Activated CD4-positive, alpha-beta T cell treated with anti-CD3 and anti-CD28 coated beads, Interleukin-2, amount 10 ng/mL, durations not matched to agents 7 days and 5 days (primary cell): Measurements from ENCODE around the gene SCG5. TPM values are rescaled to one million over a fixed set of nuclear protein-coding genes. Genes with fewer than 3 reads are reported as not detected.

Source experiments
- CTCF ChIA-PET: fragments of 350-600 bp; sonication (Branson Sonifier 250); formaldehyde crosslinking; loops from one replicate; lab custom pipeline; 2021; ENCODE audit warnings: antibody characterized with exemption; lab: Charles Lee
- POLR2A ChIA-PET: fragments of 350-600 bp; sonication (Branson Sonifier 250); formaldehyde crosslinking; loops from one replicate; lab custom pipeline; 2021; ENCODE audit warnings: antibody characterized with exemption; lab: Charles Lee
- DNase-seq: peaks from one replicate; pipeline ENCODE4 v3.0.0-alpha.2; 2020
- H3K27ac Mint-ChIP-seq: one replicate; pipeline ENCODE4 v1.8.0; 2021; ENCODE audit warnings: mild to moderate bottlenecking, moderate library complexity, mixed read lengths
- H3K27me3 Mint-ChIP-seq: one replicate; pipeline ENCODE4 v1.8.0; 2021; ENCODE audit warnings: mixed read lengths
- H3K36me3 Mint-ChIP-seq: one replicate; pipeline ENCODE4 v1.8.0; 2021; ENCODE audit warnings: low read depth, mixed read lengths
- H3K4me1 Mint-ChIP-seq: one replicate; pipeline ENCODE4 v1.8.0; 2021; ENCODE audit warnings: mixed read lengths
- H3K4me3 Mint-ChIP-seq: one replicate; pipeline ENCODE4 v1.8.0; 2021; ENCODE audit warnings: mild to moderate bottlenecking, moderate library complexity, mixed read lengths
- H3K9me3 Mint-ChIP-seq: one replicate; pipeline ENCODE4 v1.8.0; 2021; ENCODE audit warnings: mixed read lengths
- total RNA-seq, 2 experiments: library from RNA; stranded (reverse); gene quantifications; one replicate each; pipeline ENCODE4 v1.2.3, GENCODE V29; 2021

SCG5 gene
- total RNA-seq, 2 experiments from 2014 or later: 2.5 to 3.7 TPM

DNA sequence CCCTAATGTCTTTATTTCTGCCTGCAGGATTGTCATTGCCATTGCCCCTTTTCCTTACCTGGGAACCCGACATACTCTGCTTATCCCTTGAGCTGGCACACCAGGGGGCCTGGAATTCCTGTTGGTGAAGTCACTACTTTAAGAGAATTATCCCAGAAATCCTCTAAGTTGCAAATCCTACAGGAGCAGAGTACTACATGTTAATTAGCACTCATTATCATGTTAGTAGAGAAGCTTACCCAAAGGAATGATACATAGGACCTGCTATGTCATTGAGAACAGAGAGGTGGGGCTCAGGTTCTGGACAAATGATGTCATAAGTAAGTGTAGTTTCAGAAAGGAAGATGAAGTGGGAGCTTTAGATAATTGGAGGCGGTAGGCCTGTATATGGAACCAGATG, 27.4 kb downstream of the SCG5 start:
- H3K4me3 Mint-ChIP-seq: no peak overlapping the region
- ChIA-PET CTCF (interaction anchor here (0.9 to 1.3 kb wide), 2 partner anchors 10 to 13 kb away, joined by 3 to 4 read pairs; no protein-coding TSS in a partner anchor), POLR2A (no interaction called here)
- H3K4me1 Mint-ChIP-seq: no peaks in the 10 kb centered on the region
- no peak for DNase-seq
- no peak overlapping the region for H3K27ac Mint-ChIP-seq
- H3K9me3 Mint-ChIP-seq: no peaks in the 10 kb centered on the region
- peaks cover 8% of the 10 kb centered on the region for H3K36me3 Mint-ChIP-seq
- no peaks in the 10 kb centered on the region for H3K27me3 Mint-ChIP-seq

DNA sequence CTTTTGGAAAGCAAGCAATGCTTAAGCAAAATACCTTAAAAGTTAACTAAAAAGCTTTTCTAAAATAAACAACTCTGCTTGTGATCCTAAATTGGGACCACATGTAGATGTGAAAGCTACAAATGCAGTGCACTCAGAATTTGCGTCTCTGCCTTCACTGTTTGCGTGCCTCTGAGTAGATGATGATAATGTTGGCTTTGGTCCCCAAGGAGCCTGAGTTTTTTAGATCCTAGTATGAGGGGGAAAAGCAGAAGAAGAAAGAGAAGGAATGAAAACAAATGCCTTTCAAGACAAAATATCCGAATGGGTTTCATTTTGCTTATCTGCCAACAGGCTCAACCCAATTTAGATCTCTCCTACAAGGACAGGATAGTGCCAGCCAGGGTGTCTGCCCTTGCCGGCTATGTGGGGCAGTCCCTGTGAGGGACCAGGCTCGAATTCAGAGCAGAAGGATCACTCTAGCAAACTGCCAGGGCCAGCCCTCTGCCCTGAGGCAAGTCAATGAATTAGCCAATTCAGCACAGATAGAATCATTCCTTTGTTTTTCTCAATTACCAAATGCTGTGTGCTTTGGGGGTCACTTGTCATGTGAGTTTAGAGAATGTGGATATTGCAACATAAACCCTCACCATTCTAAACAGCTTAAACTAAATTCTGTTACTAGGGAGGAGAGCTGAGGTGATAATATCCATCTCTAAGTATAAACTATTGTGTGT, 28.5 kb downstream of the SCG5 start:
- ChIA-PET CTCF (interaction anchor here (0.9 to 1.3 kb wide), 2 partner anchors 9 to 14 kb away, joined by 3 to 4 read pairs; no protein-coding TSS in a partner anchor), POLR2A (no interaction called here)
- H3K9me3 Mint-ChIP-seq: no peaks in the 10 kb centered on the region
- no peaks in the 10 kb centered on the region for H3K4me1 Mint-ChIP-seq
- no peak overlapping the region for H3K27ac Mint-ChIP-seq
- H3K36me3 Mint-ChIP-seq: peaks cover 8% of the 10 kb centered on the region
- no peaks in the 10 kb centered on the region for H3K27me3 Mint-ChIP-seq
- no peak overlapping the region for H3K4me3 Mint-ChIP-seq
- DNase-seq: no peak

DNA sequence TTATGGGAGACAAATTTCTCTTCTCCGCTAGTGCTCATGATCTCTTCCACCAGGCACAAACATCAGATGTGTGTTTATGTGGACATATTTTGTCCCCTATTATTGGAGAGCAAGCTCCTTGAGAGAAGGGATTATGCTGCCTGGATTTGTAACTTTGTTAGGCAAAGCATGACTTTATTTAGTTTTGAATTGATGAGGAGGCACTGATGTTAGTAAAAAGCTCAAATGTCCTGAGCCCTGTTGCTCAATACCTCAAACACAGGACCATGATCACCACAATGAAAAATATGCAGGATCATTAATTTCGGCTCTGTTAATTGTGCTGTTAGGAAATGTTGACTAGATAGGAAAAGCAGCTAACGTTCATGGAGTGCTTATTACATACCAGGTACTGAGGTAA, 29.1 kb downstream of the SCG5 start:
- no peaks in the 10 kb centered on the region for H3K4me1 Mint-ChIP-seq
- H3K4me3 Mint-ChIP-seq: no peak overlapping the region
- no peak for DNase-seq
- ChIA-PET POLR2A (no interaction called here), CTCF (no interaction called here)
- peaks cover 8% of the 10 kb centered on the region for H3K36me3 Mint-ChIP-seq
- no peaks in the 10 kb centered on the region for H3K27me3 Mint-ChIP-seq
- H3K9me3 Mint-ChIP-seq: no peaks in the 10 kb centered on the region
- no peak overlapping the region for H3K27ac Mint-ChIP-seq

DNA sequence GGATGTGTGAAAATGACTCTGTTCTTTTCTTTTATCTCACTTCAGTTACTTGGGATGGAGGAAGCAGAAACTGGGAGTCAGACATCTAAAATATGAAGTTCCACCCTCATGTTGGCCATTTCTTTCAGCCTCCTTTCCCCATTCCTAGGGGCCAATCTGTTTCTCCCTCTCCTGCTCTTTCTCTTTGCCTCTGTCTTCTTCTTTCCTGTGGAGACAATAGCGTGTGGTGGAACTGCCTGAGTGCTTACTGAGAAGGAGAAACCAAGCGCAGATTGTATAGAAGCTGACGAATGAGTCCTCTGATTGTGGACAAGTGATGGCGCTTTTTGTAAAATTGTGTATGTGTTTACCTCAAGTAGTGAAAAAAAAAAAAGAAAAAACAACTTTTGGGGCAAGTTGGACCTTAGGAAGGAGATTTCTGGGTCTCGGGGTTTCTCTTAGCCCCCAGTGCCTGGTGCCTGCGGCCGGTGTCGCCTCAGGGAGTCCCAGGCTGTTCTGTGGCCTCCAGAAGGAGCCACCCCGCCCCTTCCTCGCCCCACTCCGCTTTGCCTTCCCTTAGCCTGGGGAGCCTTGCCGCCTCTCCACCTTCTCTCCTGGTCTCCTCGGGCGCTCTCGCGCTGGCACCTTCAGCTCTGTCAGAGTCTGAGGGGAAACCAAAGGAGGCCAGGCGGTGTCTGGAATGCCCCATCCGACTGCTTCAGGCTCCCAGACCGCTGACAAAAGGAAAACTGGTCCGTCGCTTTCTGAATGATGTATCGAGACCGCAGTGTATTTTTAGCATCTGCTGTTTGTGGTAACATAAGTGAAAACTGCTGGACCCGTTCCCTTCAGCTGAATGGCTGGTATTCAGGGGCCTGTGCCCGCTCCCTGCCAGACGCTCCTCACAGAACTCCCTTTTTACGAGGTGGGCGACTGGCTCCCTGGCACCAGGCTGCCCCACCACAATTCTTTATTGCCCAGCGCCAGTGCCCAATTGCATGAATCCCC, 30.1 kb downstream of the SCG5 start:
- no peaks in the 10 kb centered on the region for H3K4me1 Mint-ChIP-seq
- peaks cover 4% of the 10 kb centered on the region for H3K36me3 Mint-ChIP-seq
- ChIA-PET POLR2A (no interaction called here), CTCF (no interaction called here)
- H3K27me3 Mint-ChIP-seq: no peaks in the 10 kb centered on the region
- H3K27ac Mint-ChIP-seq: no peak overlapping the region
- H3K9me3 Mint-ChIP-seq: no peaks in the 10 kb centered on the region
- no peak for DNase-seq
- H3K4me3 Mint-ChIP-seq: no peak overlapping the region

DNA sequence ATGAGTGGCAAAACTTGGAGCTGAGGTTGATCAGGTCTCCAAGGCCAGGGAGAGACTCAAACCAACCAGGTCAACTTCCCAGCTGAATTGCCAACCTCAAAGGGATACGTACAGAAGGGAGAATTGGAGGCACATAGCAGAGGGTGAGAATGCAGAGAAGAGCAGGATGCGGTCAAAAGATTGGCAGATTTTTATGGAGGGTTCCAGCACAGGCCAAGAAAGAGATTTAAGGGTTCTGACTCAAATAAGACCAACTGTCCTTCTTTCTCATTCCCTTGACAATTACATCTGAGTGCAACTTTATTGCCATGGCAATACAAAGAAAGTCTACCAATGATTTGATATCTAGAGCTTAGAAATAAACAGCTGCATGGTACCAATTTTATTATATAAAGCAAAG, 33.2 kb downstream of the SCG5 start:
- Mint-ChIP-seq H3K36me3 (no peaks in the 10 kb centered on the region), H3K4me3 (no peak overlapping the region), H3K9me3 (no peaks in the 10 kb centered on the region), H3K27ac (no peak overlapping the region), H3K27me3 (no peaks in the 10 kb centered on the region), H3K4me1 (no peaks in the 10 kb centered on the region)
- ChIA-PET POLR2A (no interaction called here), CTCF (no interaction called here)
- DNase-seq: no peak

DNA sequence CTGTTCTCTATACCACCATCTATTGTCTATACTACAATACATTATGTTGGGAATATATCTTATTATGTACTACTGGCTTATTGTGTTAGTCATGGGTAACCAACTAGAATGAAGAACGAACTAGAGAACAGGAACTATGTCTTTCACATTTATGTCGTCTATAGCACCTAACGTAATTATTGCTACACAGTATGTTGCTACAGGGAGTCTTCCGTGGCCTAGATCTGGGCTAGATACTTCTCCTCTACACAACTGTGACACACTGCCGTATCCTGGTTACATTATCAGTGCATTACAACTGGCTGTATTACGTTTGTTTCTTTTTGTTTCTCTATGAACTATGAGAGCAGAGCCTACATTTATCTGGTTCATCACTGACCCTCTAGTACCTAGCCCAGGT, 34.0 kb downstream of the SCG5 start:
- Mint-ChIP-seq H3K4me3 (no peak overlapping the region), H3K4me1 (no peaks in the 10 kb centered on the region)

DNA sequence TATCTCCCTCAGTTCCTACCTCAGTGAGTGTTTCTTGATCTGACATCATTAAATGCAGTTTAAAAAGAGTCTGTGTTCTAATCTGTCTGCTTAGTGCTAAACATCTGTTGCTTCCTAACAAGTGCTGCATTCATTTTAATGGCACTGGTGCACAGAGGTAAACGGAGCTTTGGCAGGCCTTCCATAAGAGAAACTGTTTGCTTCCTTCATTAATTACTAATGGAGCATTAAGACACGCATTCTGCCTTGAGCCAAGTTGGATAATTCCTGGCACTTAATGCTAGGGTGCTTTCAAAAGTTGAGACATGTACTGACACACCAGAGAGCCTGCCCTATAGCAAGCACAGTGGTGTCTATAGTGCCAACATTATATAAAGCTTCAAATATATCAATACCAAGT, 34.7 kb downstream of the SCG5 start:
- DNase-seq: no peak
- CTCF ChIA-PET: interaction anchor here (1.2 kb wide), 1 partner anchor 8 kb away, joined by 3 read pairs; no protein-coding TSS in a partner anchor
- POLR2A ChIA-PET: no interaction called here
- Mint-ChIP-seq H3K27me3 (no peaks in the 10 kb centered on the region), H3K36me3 (no peaks in the 10 kb centered on the region), H3K4me3 (no peak overlapping the region), H3K9me3 (no peaks in the 10 kb centered on the region), H3K27ac (no peak overlapping the region), H3K4me1 (no peaks in the 10 kb centered on the region)

More for the DNA sequence above, 34.0 kb downstream of the SCG5 start:
- Mint-ChIP-seq H3K27me3 (no peaks in the 10 kb centered on the region), H3K36me3 (no peaks in the 10 kb centered on the region), H3K27ac (no peak overlapping the region), H3K9me3 (no peaks in the 10 kb centered on the region)
- ChIA-PET POLR2A (no interaction called here), CTCF (interaction anchor here (1.2 kb wide), 1 partner anchor 9 kb away, joined by 3 read pairs; no protein-coding TSS in a partner anchor)
- no peak for DNase-seq

DNA sequence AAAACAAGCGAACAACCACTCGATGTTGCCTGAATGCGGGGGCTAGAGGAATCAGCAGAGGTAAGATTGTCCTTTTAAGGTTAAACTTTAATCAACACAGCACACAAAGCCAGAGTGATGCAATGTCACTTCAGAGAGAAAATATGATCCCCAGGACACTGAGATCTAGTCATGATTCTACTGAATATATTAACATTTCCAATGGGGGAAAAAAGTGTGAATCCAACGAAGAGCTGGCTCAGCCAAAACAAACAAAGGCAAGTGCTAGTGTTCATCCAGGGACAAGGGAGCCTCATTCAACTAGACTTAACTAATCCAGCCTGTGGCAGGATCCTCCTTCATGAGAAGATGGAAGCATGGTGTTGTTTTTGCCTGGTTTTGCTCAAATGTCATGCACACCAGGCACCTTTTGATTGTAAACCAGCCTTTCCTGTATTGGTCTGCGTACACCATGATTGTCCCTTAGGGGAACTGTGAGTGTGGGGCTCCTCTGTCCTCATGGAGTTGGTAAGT, 35.8 kb downstream of the SCG5 start:
- POLR2A ChIA-PET: no interaction called here
- DNase-seq: no peak
- no peak overlapping the region for H3K4me3 Mint-ChIP-seq
- H3K36me3 Mint-ChIP-seq: no peaks in the 10 kb centered on the region
- CTCF ChIA-PET: no interaction called here
- H3K4me1 Mint-ChIP-seq: no peaks in the 10 kb centered on the region
- no peaks in the 10 kb centered on the region for H3K27me3 Mint-ChIP-seq
- no peak overlapping the region for H3K27ac Mint-ChIP-seq
- H3K9me3 Mint-ChIP-seq: no peaks in the 10 kb centered on the region

DNA sequence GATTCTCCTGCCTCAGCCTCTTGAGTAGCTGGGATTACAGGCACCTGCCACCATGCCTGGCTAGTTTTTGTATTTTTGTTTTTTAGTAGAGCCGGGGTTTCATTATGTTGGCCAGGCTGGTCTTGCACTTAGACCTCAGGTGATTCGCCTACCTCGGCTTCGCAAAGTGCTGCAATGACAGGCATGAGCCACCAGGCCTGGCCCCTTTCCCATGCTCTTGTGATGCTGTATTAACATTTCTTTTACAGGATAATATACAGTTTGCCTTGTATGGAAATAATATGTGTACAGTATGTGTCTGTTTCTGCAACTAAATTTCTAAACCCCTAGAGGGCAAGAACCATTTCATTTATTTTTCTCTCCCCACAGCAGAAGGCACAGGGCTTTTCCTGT, 37.8 kb downstream of the SCG5 start:
- no peaks in the 10 kb centered on the region for H3K27me3 Mint-ChIP-seq
- CTCF ChIA-PET: interaction anchor here (0.6 to 1.1 kb wide), 3 partner anchors 10 to 159 kb away, joined by 3 to 5 read pairs (median 4); no protein-coding TSS in a partner anchor
- POLR2A ChIA-PET: no interaction called here
- H3K9me3 Mint-ChIP-seq: no peaks in the 10 kb centered on the region
- H3K4me1 Mint-ChIP-seq: peaks cover 6% of the 10 kb centered on the region
- H3K4me3 Mint-ChIP-seq: no peak overlapping the region
- H3K27ac Mint-ChIP-seq: no peak overlapping the region
- DNase-seq: no peak
- H3K36me3 Mint-ChIP-seq: peaks cover 4% of the 10 kb centered on the region

DNA sequence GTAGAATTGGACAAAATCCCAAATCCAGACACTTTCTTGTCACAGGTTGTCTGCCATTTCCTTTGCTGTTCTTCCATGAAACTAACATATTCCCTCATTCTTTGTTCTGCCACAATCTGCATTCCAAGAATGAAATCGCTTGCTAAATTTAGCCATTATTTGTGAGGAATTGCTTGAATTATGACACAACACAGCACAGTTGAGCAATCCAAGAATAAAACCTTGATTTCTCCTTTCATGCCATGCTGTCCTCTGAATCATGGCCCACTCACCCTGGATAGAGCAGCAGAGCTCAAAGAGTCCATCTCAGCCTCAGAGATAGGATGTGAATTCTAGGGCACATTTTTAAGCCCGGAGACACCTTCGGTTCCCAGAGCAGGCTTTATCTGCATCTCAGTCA, 41.1 kb downstream of the SCG5 start:
- no peaks in the 10 kb centered on the region for H3K27me3 Mint-ChIP-seq

DNA sequence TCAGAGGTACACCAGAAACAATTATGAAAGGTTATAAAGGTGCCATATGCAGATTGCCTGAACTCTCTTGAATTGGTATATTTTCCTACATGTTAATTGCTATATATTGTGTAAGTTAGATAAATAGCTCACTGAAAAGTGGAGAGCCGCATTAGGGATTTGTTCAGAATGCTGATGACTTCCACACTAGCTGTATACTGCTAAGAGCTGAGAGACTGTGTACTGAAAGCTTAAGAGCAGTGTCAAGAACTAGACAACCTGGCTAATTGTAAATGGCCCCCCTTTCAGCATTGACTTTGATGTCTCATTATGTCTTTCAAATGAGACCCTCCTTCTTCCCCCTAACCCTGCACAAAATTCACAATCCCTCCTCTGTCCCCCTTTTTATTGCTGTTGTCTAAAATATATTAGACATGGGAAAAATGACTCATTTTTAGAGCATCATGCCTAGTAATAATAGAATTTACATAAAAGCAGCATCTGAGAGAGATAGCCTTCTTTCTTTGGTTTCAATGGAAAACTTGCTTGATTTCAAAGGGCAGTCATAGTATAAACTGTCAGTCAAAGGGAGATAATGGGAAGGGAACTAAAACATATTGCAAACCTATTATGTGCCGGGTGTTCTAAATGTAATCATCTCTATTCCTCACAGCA, 41.6 kb downstream of the SCG5 start:
- POLR2A ChIA-PET: no interaction called here

More for the DNA sequence above, 41.1 kb downstream of the SCG5 start:
- peaks cover 8% of the 10 kb centered on the region for H3K4me1 Mint-ChIP-seq
- no peak for DNase-seq
- no peak overlapping the region for H3K4me3 Mint-ChIP-seq
- H3K36me3 Mint-ChIP-seq: peaks cover 8% of the 10 kb centered on the region
- ChIA-PET POLR2A (no interaction called here), CTCF (no interaction called here)
- no peaks in the 10 kb centered on the region for H3K9me3 Mint-ChIP-seq
- H3K27ac Mint-ChIP-seq: no peak overlapping the region

DNA sequence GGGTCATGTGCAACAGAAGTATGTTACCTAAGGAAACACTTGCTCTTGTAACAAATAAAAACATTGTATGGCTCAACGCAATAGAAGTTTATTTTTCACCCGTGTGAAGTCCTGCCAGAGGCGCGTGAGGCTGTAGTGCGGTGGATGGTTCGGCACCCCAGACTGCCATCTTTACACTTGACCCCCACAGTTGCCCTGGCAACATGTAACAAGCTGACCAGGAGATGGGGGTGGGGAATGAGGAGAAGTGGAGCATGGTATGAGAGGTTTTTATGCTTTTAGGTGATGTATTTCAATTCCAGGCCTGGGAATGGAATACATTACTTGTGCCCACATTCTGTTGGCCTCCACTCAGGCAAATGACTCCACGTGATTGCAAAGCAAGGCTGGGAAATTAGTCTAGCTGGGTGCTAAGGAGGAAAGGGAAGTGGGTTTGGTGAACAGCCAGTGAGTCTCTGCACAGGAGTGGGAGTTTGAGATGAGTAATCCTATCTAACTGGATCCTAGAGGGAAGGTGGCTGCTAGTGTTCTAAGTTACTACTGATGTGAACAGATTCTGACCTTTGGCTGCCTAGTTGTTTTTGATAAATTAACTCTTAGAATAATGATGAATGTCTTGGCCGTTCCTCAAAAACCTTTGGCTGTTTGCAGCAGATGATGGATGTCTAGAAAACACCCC, 42.5 kb downstream of the SCG5 start:
- ChIA-PET CTCF (interaction anchor here (0.6 kb wide), 1 partner anchor 8 kb away, joined by 3 read pairs; no protein-coding TSS in a partner anchor), POLR2A (no interaction called here)
- Mint-ChIP-seq H3K27ac (no peak overlapping the region), H3K27me3 (no peaks in the 10 kb centered on the region), H3K9me3 (no peaks in the 10 kb centered on the region), H3K4me3 (no peak overlapping the region), H3K36me3 (peaks cover 8% of the 10 kb centered on the region), H3K4me1 (peaks cover 8% of the 10 kb centered on the region)
- DNase-seq: no peak

More for the DNA sequence above, 41.6 kb downstream of the SCG5 start:
- Mint-ChIP-seq H3K4me3 (no peak overlapping the region), H3K36me3 (peaks cover 8% of the 10 kb centered on the region), H3K9me3 (no peaks in the 10 kb centered on the region), H3K27ac (no peak overlapping the region), H3K4me1 (peaks cover 8% of the 10 kb centered on the region), H3K27me3 (no peaks in the 10 kb centered on the region)
- CTCF ChIA-PET: no interaction called here
- no peak for DNase-seq
